ENCODE results near the gene ENOX1.
"Not testable (repeated sequence)": the region's sequence is repeated elsewhere in the genome, so short reads cannot be mapped to it uniquely, and the experiment has no call there.

The ENOX1 gene

DNA sequence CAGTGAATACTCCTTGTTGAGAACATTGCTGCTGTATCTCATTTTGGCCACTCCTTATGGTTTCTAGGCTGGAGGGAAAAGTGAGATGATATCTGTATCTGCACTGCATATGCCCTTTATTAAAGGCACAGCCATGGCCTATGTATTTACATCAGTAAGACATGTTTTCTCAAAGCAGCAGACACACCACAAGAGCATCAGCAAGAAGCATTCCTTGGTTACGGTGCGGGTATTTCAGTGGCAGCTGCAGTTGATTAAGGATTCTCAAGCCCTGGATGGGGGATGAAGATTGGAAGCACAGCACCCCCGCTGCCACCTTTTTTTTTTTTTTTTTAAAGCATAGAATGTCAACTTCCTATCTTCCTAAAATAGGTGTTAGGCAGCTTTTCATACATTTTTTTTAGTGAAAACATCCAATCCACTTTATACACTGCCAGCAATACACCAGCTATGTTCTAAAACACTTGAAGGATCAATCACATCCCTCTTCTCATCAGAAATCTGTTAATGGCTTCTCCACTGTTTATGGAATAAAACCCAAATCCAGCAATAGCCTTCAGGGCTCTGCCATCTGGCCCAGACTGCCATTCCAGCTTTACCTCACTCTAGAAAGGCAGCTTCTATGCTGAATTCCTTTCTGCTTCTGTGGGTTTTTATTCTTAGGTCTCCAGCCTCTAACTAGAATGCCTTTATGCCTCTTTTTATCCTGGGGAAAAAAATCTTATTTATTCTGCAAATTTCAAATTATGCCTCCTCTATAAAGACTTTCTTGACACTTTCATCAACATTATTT, 432.4 kb downstream of the ENOX1 start:
- no peak for DNase-seq (ENCODE audit: low read depth)
- no peak overlapping the region for H3K4me3 ChIP-seq (replicated peaks; ENCODE audit: low read depth, low read length)
- TF ChIP-seq CTCF (IDR thresholded peaks at IDR 0.05; ENCODE audit: low read length, missing control alignments): no peak

DNA sequence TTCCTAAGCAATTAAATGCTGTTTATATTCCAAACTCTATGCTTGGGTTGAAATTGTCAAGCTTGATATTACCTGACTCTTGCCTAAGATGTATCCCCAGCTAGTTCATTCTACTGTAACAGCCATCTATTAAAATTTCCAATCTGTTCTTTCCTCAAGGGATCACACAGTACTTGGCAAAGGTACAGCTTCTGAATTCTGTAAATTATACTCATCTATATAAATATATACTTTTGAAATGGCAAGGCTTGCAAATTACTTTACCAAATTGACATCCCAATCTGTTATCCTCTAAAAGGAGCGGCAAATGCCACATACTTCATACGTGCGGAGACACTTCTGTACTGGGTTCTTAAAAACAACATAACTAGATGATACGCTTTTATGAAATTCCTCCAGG, 433.1 kb downstream of the ENOX1 start:
- no peak for DNase-seq (ENCODE audit: low read depth)
- TF ChIP-seq CTCF (IDR thresholded peaks at IDR 0.05; ENCODE audit: low read length, missing control alignments): no peak
- H3K4me3 ChIP-seq (replicated peaks; ENCODE audit: low read depth, low read length): no peak overlapping the region

- DNase-seq (ENCODE audit: low read depth): not testable (repeated sequence)
Measured at GRCh38 chr13:43351612-43352011, 435.2 kb downstream of the ENOX1 start.

GRCh38 chr13:43348397-43348796, 438.4 kb downstream of the ENOX1 start:
- no peak overlapping the region for H3K4me3 ChIP-seq (replicated peaks; ENCODE audit: low read depth, low read length)
- no peak for TF ChIP-seq CTCF (IDR thresholded peaks at IDR 0.05; ENCODE audit: low read length, missing control alignments)
- DNase-seq (ENCODE audit: low read depth): peak; percentile 36

More at GRCh38 chr13:43351612-43352011, 435.2 kb downstream of the ENOX1 start:
- H3K4me3 ChIP-seq (replicated peaks; ENCODE audit: low read depth, low read length): not testable (repeated sequence)

DNA sequence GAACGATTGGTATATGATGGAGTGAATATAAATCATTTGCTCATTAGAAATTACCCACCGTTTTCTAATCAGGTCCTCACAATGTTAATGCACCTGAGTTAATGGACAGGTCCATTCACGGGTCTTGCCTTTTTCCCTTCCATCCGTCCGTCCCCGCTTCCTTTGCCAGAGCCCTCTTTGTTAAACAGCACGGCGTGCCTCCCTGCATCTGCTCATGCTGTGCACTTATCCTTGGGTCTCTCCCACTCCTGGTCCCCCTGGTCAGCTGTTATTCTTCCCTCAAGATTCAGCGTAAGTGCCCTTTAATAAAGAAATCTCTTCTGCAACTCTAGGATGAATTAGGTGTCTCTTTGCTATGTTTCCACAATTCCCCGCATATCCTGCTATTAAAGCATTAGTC, 438.9 kb downstream of the ENOX1 start:
- H3K4me3 ChIP-seq (replicated peaks; ENCODE audit: low read depth, low read length): no peak overlapping the region
- no peak for TF ChIP-seq CTCF (IDR thresholded peaks at IDR 0.05; ENCODE audit: low read length, missing control alignments)
- DNase-seq (ENCODE audit: low read depth): no peak

GRCh38 chr13:43346427-43346826, 440.3 kb downstream of the ENOX1 start:
- no peak overlapping the region for H3K4me3 ChIP-seq (replicated peaks; ENCODE audit: low read depth, low read length)
- TF ChIP-seq CTCF (IDR thresholded peaks at IDR 0.05; ENCODE audit: low read length, missing control alignments): no peak

GRCh38 chr13:43343645-43344044, 443.1 kb downstream of the ENOX1 start:
- no peak for TF ChIP-seq CTCF (IDR thresholded peaks at IDR 0.05; ENCODE audit: low read length, missing control alignments)
- no peak for DNase-seq (ENCODE audit: low read depth)

More at GRCh38 chr13:43346427-43346826, 440.3 kb downstream of the ENOX1 start:
- DNase-seq (ENCODE audit: low read depth): peak; percentile 10

More at GRCh38 chr13:43343645-43344044, 443.1 kb downstream of the ENOX1 start:
- no peak overlapping the region for H3K4me3 ChIP-seq (replicated peaks; ENCODE audit: low read depth, low read length)
